ENCODE results near the gene TTC27. TPM values are rescaled to one million over a fixed set of nuclear protein-coding genes. Genes with fewer than 3 reads are reported as not detected.
"Not testable (repeated sequence)": the region's sequence is repeated elsewhere in the genome, so short reads cannot be mapped to it uniquely, and the experiment has no call there.

The TTC27 gene
- total and polyA plus RNA-seq, 4 donors: 3.5 to 13.5 (median 6.3) TPM

DNA sequence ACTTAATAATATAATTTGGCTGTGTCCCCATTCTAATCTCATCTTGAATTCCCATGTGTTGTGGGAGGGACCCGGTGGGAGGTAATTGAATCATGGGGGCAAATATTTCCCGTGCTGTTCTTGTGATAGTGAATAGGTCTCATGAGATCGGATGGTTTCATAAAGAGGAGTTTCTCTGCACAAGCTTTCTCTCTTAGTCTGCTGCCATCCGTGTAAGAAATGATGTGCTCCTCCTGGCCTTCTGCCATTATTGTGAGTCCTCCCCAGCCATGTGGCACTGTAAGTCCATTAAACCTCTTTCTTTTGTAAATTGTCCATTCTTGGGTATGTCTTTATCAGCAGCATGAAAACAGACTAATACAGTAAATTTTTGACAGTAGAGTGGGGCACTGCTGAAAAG lies 216.4 kb downstream of the TTC27 start:
- H3K4me3 ChIP-seq (ENCODE audit: low read depth in 1 of 3, low read length in 3 of 3): no peak overlapping the region
- H3K9ac ChIP-seq (ENCODE audit: low read depth in 1 of 2, low read length in 2 of 2): no peak overlapping the region
- 90% methylated on average over 4 of the region's 4 CpGs for WGBS
- H3K4me1 ChIP-seq (ENCODE audit: control insufficient read depth in 4 of 4, insufficient read depth in 4 of 4, low read length in 3 of 4): no peaks in the 10 kb centered on the region
- no peaks in the 10 kb centered on the region for H3K27me3 ChIP-seq (ENCODE audit: control insufficient read depth in 4 of 4, insufficient read depth in 4 of 4, low read length in 3 of 4)
- no peak overlapping the region for H3K27ac ChIP-seq (ENCODE audit: low read depth in 1 of 2, low read length in 2 of 2)
- H3K36me3 ChIP-seq (ENCODE audit: control insufficient read depth in 4 of 4, insufficient read depth in 3 of 4, low read depth in 1 of 4, low read length in 3 of 4): no peaks in the 10 kb centered on the region
- TF ChIP-seq HNF4G (IDR thresholded peaks at IDR 0.05) (no peak), TAF1 (conservative IDR thresholded peaks at IDR 0.05) (no peak), GABPA (IDR thresholded peaks at IDR 0.05 in 1 of 2, conservative IDR thresholded peaks at IDR 0.05 in 1 of 2) (no peak), CTCF (IDR thresholded peaks at IDR 0.05; ENCODE audit: low read depth, low read length, missing input control) (no peak), ZBTB33 (IDR thresholded peaks at IDR 0.05) (no peak), ATF3 (IDR thresholded peaks at IDR 0.05) (no peak)
- DNase-seq (ENCODE audit: low spot score): no peak
- H3K9me3 ChIP-seq (ENCODE audit: control insufficient read depth in 4 of 4, low read length in 3 of 4): no peaks in the 10 kb centered on the region

GRCh38 chr2:32846274-32846673 lies 218.4 kb downstream of the TTC27 start:
- not testable (repeated sequence) for H3K27ac ChIP-seq (ENCODE audit: low read depth in 1 of 2, low read length in 2 of 2); DNase-seq (ENCODE audit: low spot score); H3K4me3 ChIP-seq (ENCODE audit: low read depth in 1 of 3, low read length in 3 of 3); H3K27me3 ChIP-seq (ENCODE audit: control insufficient read depth in 4 of 4, insufficient read depth in 4 of 4, low read length in 3 of 4); H3K9me3 ChIP-seq (ENCODE audit: control insufficient read depth in 4 of 4, low read length in 3 of 4); H3K36me3 ChIP-seq (ENCODE audit: control insufficient read depth in 4 of 4, insufficient read depth in 3 of 4, low read depth in 1 of 4, low read length in 3 of 4); H3K4me1 ChIP-seq (ENCODE audit: control insufficient read depth in 4 of 4, insufficient read depth in 4 of 4, low read length in 3 of 4); H3K9ac ChIP-seq (ENCODE audit: low read depth in 1 of 2, low read length in 2 of 2)
- WGBS: 87% methylated on average over 4 of the region's 4 CpGs

DNA sequence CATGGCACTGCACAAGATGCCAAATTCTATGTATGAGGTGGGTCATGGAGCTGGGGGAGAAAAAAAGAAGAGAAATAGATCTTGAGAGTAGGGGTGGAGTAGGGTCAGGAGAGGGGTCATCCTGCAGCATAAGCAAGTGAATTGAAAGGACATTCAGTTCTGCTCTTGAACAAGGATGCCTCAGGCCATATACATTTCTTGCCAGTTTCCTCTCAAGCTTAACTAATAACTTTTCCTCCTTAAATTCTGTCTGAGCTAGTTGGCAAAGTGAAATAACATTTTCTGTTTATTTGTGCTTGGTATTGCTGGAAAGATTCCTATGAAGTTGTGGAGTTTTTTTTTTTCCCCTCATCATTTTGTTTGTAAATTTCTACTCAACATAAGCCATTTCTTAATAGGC lies 219.9 kb downstream of the TTC27 start:
- DNase-seq (ENCODE audit: low spot score): no peak
- TF ChIP-seq HNF4G (IDR thresholded peaks at IDR 0.05): no peak
- TF ChIP-seq, protein P1, sequence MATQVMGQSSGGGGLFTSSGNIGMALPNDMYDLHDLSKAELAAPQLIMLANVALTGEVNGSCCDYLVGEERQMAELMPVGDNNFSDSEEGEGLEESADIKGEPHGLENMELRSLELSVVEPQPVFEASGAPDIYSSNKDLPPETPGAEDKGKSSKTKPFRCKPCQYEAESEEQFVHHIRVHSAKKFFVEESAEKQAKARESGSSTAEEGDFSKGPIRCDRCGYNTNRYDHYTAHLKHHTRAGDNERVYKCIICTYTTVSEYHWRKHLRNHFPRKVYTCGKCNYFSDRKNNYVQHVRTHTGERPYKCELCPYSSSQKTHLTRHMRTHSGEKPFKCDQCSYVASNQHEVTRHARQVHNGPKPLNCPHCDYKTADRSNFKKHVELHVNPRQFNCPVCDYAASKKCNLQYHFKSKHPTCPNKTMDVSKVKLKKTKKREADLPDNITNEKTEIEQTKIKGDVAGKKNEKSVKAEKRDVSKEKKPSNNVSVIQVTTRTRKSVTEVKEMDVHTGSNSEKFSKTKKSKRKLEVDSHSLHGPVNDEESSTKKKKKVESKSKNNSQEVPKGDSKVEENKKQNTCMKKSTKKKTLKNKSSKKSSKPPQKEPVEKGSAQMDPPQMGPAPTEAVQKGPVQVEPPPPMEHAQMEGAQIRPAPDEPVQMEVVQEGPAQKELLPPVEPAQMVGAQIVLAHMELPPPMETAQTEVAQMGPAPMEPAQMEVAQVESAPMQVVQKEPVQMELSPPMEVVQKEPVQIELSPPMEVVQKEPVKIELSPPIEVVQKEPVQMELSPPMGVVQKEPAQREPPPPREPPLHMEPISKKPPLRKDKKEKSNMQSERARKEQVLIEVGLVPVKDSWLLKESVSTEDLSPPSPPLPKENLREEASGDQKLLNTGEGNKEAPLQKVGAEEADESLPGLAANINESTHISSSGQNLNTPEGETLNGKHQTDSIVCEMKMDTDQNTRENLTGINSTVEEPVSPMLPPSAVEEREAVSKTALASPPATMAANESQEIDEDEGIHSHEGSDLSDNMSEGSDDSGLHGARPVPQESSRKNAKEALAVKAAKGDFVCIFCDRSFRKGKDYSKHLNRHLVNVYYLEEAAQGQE (IDR thresholded peaks at IDR 0.05): no peak
- no peak for TF ChIP-seq EGR1 (IDR thresholded peaks at IDR 0.05; ENCODE audit: low read depth in 2 of 2)
- TF ChIP-seq, protein P2, sequence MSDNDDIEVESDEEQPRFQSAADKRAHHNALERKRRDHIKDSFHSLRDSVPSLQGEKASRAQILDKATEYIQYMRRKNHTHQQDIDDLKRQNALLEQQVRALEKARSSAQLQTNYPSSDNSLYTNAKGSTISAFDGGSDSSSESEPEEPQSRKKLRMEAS (IDR thresholded peaks at IDR 0.05): no peak
- no peak for TF ChIP-seq SP1 (IDR thresholded peaks at IDR 0.05)
- Histone ChIP-seq H3K4me3 (ENCODE audit: low read depth in 1 of 3, low read length in 3 of 3) (no peak overlapping the region), H3K27me3 (ENCODE audit: control insufficient read depth in 4 of 4, insufficient read depth in 4 of 4, low read length in 3 of 4) (no peaks in the 10 kb centered on the region), H3K36me3 (ENCODE audit: control insufficient read depth in 4 of 4, insufficient read depth in 3 of 4, low read depth in 1 of 4, low read length in 3 of 4) (no peaks in the 10 kb centered on the region), H3K4me1 (ENCODE audit: control insufficient read depth in 4 of 4, insufficient read depth in 4 of 4, low read length in 3 of 4) (no peaks in the 10 kb centered on the region), H3K9me3 (ENCODE audit: control insufficient read depth in 4 of 4, low read length in 3 of 4) (no peaks in the 10 kb centered on the region), H3K27ac (ENCODE audit: low read depth in 1 of 2, low read length in 2 of 2) (no peak overlapping the region), H3K9ac (ENCODE audit: low read depth in 1 of 2, low read length in 2 of 2) (no peak overlapping the region)

Measured in liver (tissue), 9 donors.